Upper lobe of right lung (tissue), 1 donor: ENCODE measurements around the gene GDA. TPM values are rescaled to one million over a fixed set of nuclear protein-coding genes. Genes with fewer than 3 reads are reported as not detected.
A peak's percentile ranks its signal among the peaks of the same experiment; 100 is the strongest.

Experiments used
- ATAC-seq: fragments of 200-7000 bp; cut with Tn5 transposase; one replicate; pipeline ENCODE4 v1.9.1; 2020; ENCODE audit warnings: mild to moderate bottlenecking, moderate library complexity
- DNase-seq: peaks from one replicate; pipeline ENCODE4 v3.0.0-alpha.2; 2020
- H3K27ac ChIP-seq: fragments of 200-600 bp; one replicate; pipeline ENCODE4 v1.8.0; 2022
- H3K27me3 ChIP-seq: fragments of 200-600 bp; one replicate; pipeline ENCODE4 v1.8.0; 2022; ENCODE audit warnings: mild to moderate bottlenecking
- H3K36me3 ChIP-seq: fragments of 200-600 bp; one replicate; pipeline ENCODE4 v1.8.0; 2022
- H3K4me1 ChIP-seq: fragments of 200-600 bp; one replicate; pipeline ENCODE4 v1.8.0; 2022
- H3K4me3 ChIP-seq: fragments of 200-600 bp; one replicate; pipeline ENCODE4 v1.8.0; 2022; ENCODE audit warnings: mild to moderate bottlenecking
- H3K9me3 ChIP-seq: fragments of 200-600 bp; one replicate; pipeline ENCODE4 v1.8.0; 2022
- CTCF ChIP-seq: fragments of 200-600 bp; IDR thresholded peaks from one replicate; pipeline ENCODE4 v1.8.0; 2022; ENCODE audit warnings: antibody characterized with exemption
- intact Hi-C: fragments of 100-400 bp; cut with DNase I; formaldehyde crosslinking; loops from one replicate; pipeline ENCODE4 v1.11.0; 2022
- total RNA-seq: library from RNA; stranded (reverse); fragmentation: NEBNext Ultra II Directional; extraction: Animal tissue kit (Norgen Biotek cat#: 25700); gene quantifications from one replicate; pipeline ENCODE4 v1.2.1, GENCODE V29; 2021
- donor health status: DM: no; HTN: yes; CAD: no; lungs with severe emphysema.

The GDA gene
- total RNA-seq, 1 donor from 2014 or later = 0.20 TPM

- no peak overlapping the region for H3K27ac ChIP-seq
- intact Hi-C loops = no loop called here
These were observed 50.0 kb downstream of the GDA start for GRCh38 chr9:72199238-72199637.

GRCh38 chr9:72200452-72200851 lies 51.2 kb downstream of the GDA start:
- DNase-seq (no peak), ATAC-seq (no peak)
- H3K27ac ChIP-seq = no peak overlapping the region
- no peak for TF ChIP-seq CTCF
- no peaks in the 10 kb centered on the region for H3K36me3 ChIP-seq
- H3K4me1 ChIP-seq = no peaks in the 10 kb centered on the region
- no peaks in the 10 kb centered on the region for H3K9me3 ChIP-seq
- H3K4me3 ChIP-seq = no peak overlapping the region
- no peaks in the 10 kb centered on the region for H3K27me3 ChIP-seq
- intact Hi-C loops = no loop called here

More at GRCh38 chr9:72199238-72199637, 50.0 kb downstream of the GDA start:
- no peak for TF ChIP-seq CTCF
- H3K4me3 ChIP-seq = no peak overlapping the region
- no peaks in the 10 kb centered on the region for H3K27me3 ChIP-seq
- DNase-seq (no peak), ATAC-seq (no peak)
- H3K36me3 ChIP-seq = no peaks in the 10 kb centered on the region
- H3K4me1 ChIP-seq = no peaks in the 10 kb centered on the region
- H3K9me3 ChIP-seq = no peaks in the 10 kb centered on the region

DNA sequence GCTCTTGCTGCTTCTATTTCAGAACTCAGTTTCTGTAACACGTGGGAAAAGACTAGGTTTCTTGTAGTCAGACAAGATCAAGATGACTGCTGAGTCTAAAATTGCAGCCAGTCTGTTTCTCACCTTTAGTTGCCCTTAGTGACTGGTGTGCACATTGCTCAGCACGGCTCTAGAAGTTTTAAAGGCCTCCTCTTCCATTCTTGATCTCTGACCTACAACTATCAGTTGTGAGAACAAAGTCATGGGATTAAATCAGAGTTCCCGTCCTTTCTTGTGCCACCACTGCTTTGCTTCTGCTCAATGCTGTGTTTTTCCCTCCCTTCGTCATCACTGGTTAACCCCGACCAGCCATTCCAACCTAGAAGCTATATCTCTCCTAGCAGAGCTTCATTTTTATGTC lies 52.8 kb downstream of the GDA start:
- Histone ChIP-seq H3K36me3 (no peaks in the 10 kb centered on the region), H3K4me3 (no peak overlapping the region), H3K27ac (no peak overlapping the region), H3K4me1 (no peaks in the 10 kb centered on the region), H3K9me3 (no peaks in the 10 kb centered on the region), H3K27me3 (no peaks in the 10 kb centered on the region)
- ATAC-seq (no peak), DNase-seq (no peak)
- TF ChIP-seq CTCF = no peak
- intact Hi-C loops = no loop called here

DNA sequence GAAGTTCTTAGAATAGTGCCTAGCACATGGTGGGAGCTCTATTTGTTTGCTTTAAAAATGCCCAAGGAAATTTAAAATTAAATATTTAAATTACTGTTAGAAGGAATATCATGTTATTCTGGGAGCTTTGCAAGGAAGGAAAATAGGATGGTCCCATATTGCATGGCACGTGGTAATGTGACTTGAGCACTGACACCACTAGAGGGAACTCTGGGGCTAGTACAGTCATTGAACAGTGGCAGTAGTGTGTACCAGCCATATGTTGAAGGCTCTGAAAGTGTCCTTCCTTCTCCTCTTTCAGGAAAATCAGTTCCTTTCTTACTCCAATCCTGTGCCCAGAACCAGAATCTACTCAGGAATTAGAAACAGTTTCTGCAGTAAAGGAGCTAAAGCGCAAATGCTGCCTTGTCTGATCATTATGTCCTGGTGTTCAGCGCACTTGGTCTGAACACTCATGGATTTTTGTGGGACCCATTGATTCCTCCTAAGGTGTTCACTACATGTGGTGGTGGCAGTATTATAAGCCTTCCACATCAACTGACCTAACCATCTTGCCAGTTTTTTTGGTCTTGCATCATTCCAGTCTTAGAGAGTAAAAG lies 54.1 kb downstream of the GDA start:
- no peaks in the 10 kb centered on the region for H3K36me3 ChIP-seq
- no peaks in the 10 kb centered on the region for H3K9me3 ChIP-seq
- no peaks in the 10 kb centered on the region for H3K4me1 ChIP-seq
- no peak overlapping the region for H3K4me3 ChIP-seq
- H3K27ac ChIP-seq = no peak overlapping the region
- DNase-seq = no peak
- TF ChIP-seq CTCF = peak; percentile 39
- no peaks in the 10 kb centered on the region for H3K27me3 ChIP-seq
- ATAC-seq = peak; percentile 82
- intact Hi-C loops = no loop called here

DNA sequence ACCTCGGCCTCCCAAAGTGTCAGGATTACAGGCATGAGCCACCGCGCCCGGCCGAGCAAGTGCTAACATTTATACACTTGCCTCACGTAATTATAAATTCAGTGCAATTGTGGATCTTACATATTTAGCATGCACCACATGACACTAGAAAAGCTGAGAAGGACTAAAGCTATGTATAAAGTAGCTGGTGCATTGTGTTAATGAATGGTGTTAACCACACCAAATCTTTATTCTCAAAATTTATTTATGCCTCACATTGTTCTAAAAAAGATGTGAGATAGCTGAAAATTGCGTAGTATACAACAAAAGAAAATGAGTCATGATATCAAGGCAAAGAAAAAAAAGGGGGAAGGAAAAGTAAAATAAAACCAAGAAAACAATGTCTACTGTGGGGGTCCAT lies 54.8 kb downstream of the GDA start:
- Histone ChIP-seq H3K4me3 (no peak overlapping the region), H3K9me3 (no peaks in the 10 kb centered on the region), H3K27me3 (no peaks in the 10 kb centered on the region), H3K27ac (no peak overlapping the region), H3K4me1 (no peaks in the 10 kb centered on the region), H3K36me3 (no peaks in the 10 kb centered on the region)
- no peak for TF ChIP-seq CTCF
- ATAC-seq (no peak), DNase-seq (no peak)
- intact Hi-C loops = no loop called here

GRCh38 chr9:72205513-72205912 lies 56.3 kb downstream of the GDA start:
- Histone ChIP-seq H3K9me3 (no peaks in the 10 kb centered on the region), H3K4me3 (no peak overlapping the region), H3K27me3 (no peaks in the 10 kb centered on the region), H3K36me3 (no peaks in the 10 kb centered on the region), H3K27ac (no peak overlapping the region), H3K4me1 (no peaks in the 10 kb centered on the region)
- intact Hi-C loops = no loop called here
- DNase-seq (no peak), ATAC-seq (no peak)
- TF ChIP-seq CTCF = no peak
